ENCODE data around the gene NR2C2.

The NR2C2 gene

GRCh38 chr3:15094187-15094875 is 146.9 kb downstream of the NR2C2 start:
- no peak for TF ChIP-seq GATA2 (IDR thresholded peaks at IDR 0.05; ENCODE audit: low read depth, low read length)
- no peak for TF ChIP-seq GATA3 (IDR thresholded peaks at IDR 0.05; ENCODE audit: low read depth, low read length)

- TF ChIP-seq GATA2 (IDR thresholded peaks at IDR 0.05; ENCODE audit: low read depth, low read length) (no peak), GATA3 (IDR thresholded peaks at IDR 0.05; ENCODE audit: low read depth, low read length) (no peak)
Measured at GRCh38 chr3:15096046-15096445, 148.7 kb downstream of the NR2C2 start.

- TF ChIP-seq GATA2 (IDR thresholded peaks at IDR 0.05; ENCODE audit: low read depth, low read length), result no peak
- TF ChIP-seq GATA3 (IDR thresholded peaks at IDR 0.05; ENCODE audit: low read depth, low read length), result no peak
Measured at GRCh38 chr3:15097891-15098290, 150.5 kb downstream of the NR2C2 start.

Data from SH-SY5Y (cell line).